CD14-positive monocyte (primary cell): ENCODE results near the gene TJP3. TPM values are rescaled to one million over a fixed set of nuclear protein-coding genes. Genes with fewer than 3 reads are reported as not detected.

Experiments used
- DNase-seq, 3 donors: peaks; one replicate each; pipeline ENCODE4 v3.0.0-alpha.2; 2011 to 2022
- H2AFZ ChIP-seq: 2 replicates; pipeline ENCODE4 v1.6.0; 2012; ENCODE audit warnings: mild to moderate bottlenecking, low read depth, low read length, inconsistent platforms; ENCODE audit not compliant: insufficient read depth, poor library complexity, severe bottlenecking
- H3K27ac ChIP-seq, 2 donors: 1 replicate in 1 of 2; 2 replicates in 1 of 2; pipeline ENCODE4 v1.5.1; 2012 to 2013; ENCODE audit warnings: low read length in 2 of 2, control low read depth in 1 of 2, inconsistent platforms in 1 of 2, low read depth in 1 of 2, mild to moderate bottlenecking in 1 of 2
- H3K27me3 ChIP-seq, 2 donors: one replicate each; pipeline versions ENCODE4 v1.6.0 to v1.6.1; 2011 to 2013; ENCODE audit warnings: low read length in 2 of 2; ENCODE audit not compliant: control insufficient read depth in 2 of 2, insufficient read depth in 2 of 2
- H3K36me3 ChIP-seq, 2 donors: replicated peaks in 1 of 2; 1 replicate in 1 of 2; 2 replicates in 1 of 2; pipeline versions ENCODE4 v1.5.1 to v1.6.1; 2012 to 2013; ENCODE audit warnings: low read length in 2 of 2, control low read depth in 1 of 2, inconsistent platforms in 1 of 2, mild to moderate bottlenecking in 1 of 2; ENCODE audit not compliant: insufficient read depth in 2 of 2, control insufficient read depth in 1 of 2
- H3K4me1 ChIP-seq, 2 donors: 1 replicate in 1 of 2; 2 replicates in 1 of 2; pipeline versions ENCODE4 v1.5.1 to v1.6.1; 2012 to 2013; ENCODE audit warnings: low read length in 2 of 2, control low read depth in 1 of 2, inconsistent platforms in 1 of 2, mild to moderate bottlenecking in 1 of 2, moderate library complexity in 1 of 2; ENCODE audit not compliant: insufficient read depth in 2 of 2, control insufficient read depth in 1 of 2
- H3K4me2 ChIP-seq: replicated peaks from 2 replicates; pipeline ENCODE3; 2012; ENCODE audit warnings: low read length, moderate library complexity, mild to moderate bottlenecking; ENCODE audit not compliant: poor library complexity, severe bottlenecking; ENCODE audit errors: extremely low read depth
- H3K4me3 ChIP-seq, 3 experiments: fragments of 200-600 bp in 1 of 3; sonication (generic) in 1 of 3; replicated peaks in 1 of 3; 1 replicate in 2 of 3; 2 replicates in 1 of 3; pipeline ENCODE4 v1.5.1; 2011 to 2013; ENCODE audit warnings: low read length in 3 of 3, mild to moderate bottlenecking in 3 of 3, control low read depth in 2 of 3, low read depth in 2 of 3, inconsistent platforms in 1 of 3, moderate library complexity in 1 of 3
- H3K79me2 ChIP-seq: 2 replicates; pipeline ENCODE4 v1.6.0; 2012; ENCODE audit warnings: mild to moderate bottlenecking, control low read depth, inconsistent platforms, low read length, moderate library complexity; ENCODE audit not compliant: insufficient read depth
- H3K9ac ChIP-seq: 2 replicates; pipeline ENCODE4 v1.6.0; 2017; ENCODE audit warnings: low read length, mild to moderate bottlenecking; ENCODE audit not compliant: insufficient read depth, poor library complexity, severe bottlenecking
- H3K9me3 ChIP-seq, 2 donors: replicated peaks in 1 of 2; 1 replicate in 1 of 2; 2 replicates in 1 of 2; pipeline versions ENCODE4 v1.5.1 to v1.6.1; 2012 to 2013; ENCODE audit warnings: low read length in 2 of 2, control low read depth in 1 of 2; ENCODE audit not compliant: control insufficient read depth in 1 of 2, insufficient read depth in 1 of 2
- H4K20me1 ChIP-seq: 2 replicates; pipeline ENCODE4 v1.6.0; 2012; ENCODE audit warnings: mild to moderate bottlenecking, low read length, control low read depth, moderate library complexity; ENCODE audit not compliant: insufficient read depth
- H3K27ac Mint-ChIP-seq, 7 donors: one replicate each; pipeline ENCODE4 v1.8.0; 2020; ENCODE audit warnings: mild to moderate bottlenecking in 7 of 7, mixed read lengths in 7 of 7, moderate library complexity in 6 of 7, inconsistent platforms in 2 of 7
- H3K27me3 Mint-ChIP-seq, 3 donors: one replicate each; pipeline ENCODE4 v1.8.0; 2021 to 2022; ENCODE audit warnings: low read depth in 3 of 3, mild to moderate bottlenecking in 3 of 3, mixed read lengths in 3 of 3, moderate library complexity in 3 of 3, inconsistent platforms in 1 of 3
- H3K36me3 Mint-ChIP-seq, 2 donors: one replicate each; pipeline ENCODE4 v1.8.0; 2020; ENCODE audit warnings: mixed read lengths in 2 of 2, inconsistent platforms in 1 of 2, mild to moderate bottlenecking in 1 of 2
- H3K4me1 Mint-ChIP-seq: one replicate; pipeline ENCODE4 v1.8.0; 2020; ENCODE audit warnings: mild to moderate bottlenecking, mixed read lengths
- H3K4me3 Mint-ChIP-seq, 2 donors: one replicate each; pipeline ENCODE4 v1.8.0; 2020; ENCODE audit warnings: mild to moderate bottlenecking in 2 of 2, mixed read lengths in 2 of 2, moderate library complexity in 1 of 2
- H3K9me3 Mint-ChIP-seq, 7 donors: one replicate each; pipeline ENCODE4 v1.8.0; 2020 to 2022; ENCODE audit warnings: mixed read lengths in 7 of 7, mild to moderate bottlenecking in 6 of 7, moderate library complexity in 6 of 7, inconsistent platforms in 2 of 7
- CTCF ChIP-seq: fragments of 200-600 bp; IDR thresholded peaks from one replicate; pipeline ENCODE4 v1.8.0; 2022; ENCODE audit warnings: antibody characterized with exemption, mild to moderate bottlenecking
- WGBS: methylation state at CpG from one replicate; pipeline ENCODE4 v1.1.5; 2013; ENCODE audit warnings: missing lambda C conversion rate; ENCODE audit not compliant: insufficient coverage; 5-methylcytosine and 5-hydroxymethylcytosine counted together
- intact Hi-C, 2 donors: fragments of 100-400 bp; cut with micrococcal nuclease; formaldehyde crosslinking; loops; one replicate each; pipeline versions ENCODE4 v1.15.0 to v1.15.1; 2023
- polyA plus RNA-seq, 3 donors: library from polyadenylated mRNA; depleted of rRNA in 1 of 3; unstranded in 2 of 3; stranded (reverse) in 1 of 3; fragments of 300-500 nt in 2 of 3; fragments of >200 nt in 1 of 3; fragmentation: Illumina TruSeq in 2 of 3; gene quantifications; 1 replicate in 2 of 3; 2 replicates in 1 of 3; pipeline ENCODE4 v1.2.3, GENCODE V29; 2012 to 2021

The TJP3 gene
- polyA plus RNA-seq, 3 donors = 0.01 TPM; not detected in 2

GRCh38 chr19:3734310-3734600 is 26.1 kb downstream of the TJP3 start:
- no peaks in the 10 kb centered on the region for H3K4me1 Mint-ChIP-seq
- H3K9ac ChIP-seq = no peak overlapping the region
- H3K36me3 Mint-ChIP-seq = no peaks in the 10 kb centered on the region
- no peaks in the 10 kb centered on the region for H3K4me1 ChIP-seq
- no peak for TF ChIP-seq CTCF
- no CpG with 5 or more reads among the region's 14 CpGs for WGBS
- intact Hi-C loops = no loop called here
- H2AFZ ChIP-seq = no peak overlapping the region
- H3K4me2 ChIP-seq = no peak overlapping the region
- H3K9me3 Mint-ChIP-seq = peaks cover 0 to 2% (median 0%) of the 10 kb centered on the region in 7 donors
- no peaks in the 10 kb centered on the region for H3K79me2 ChIP-seq
- H3K27ac ChIP-seq = no peak overlapping the region
- no peaks in the 10 kb centered on the region for H3K36me3 ChIP-seq
- H4K20me1 ChIP-seq = no peaks in the 10 kb centered on the region
- no peak for DNase-seq
- H3K4me3 Mint-ChIP-seq = no peak overlapping the region
- H3K4me3 ChIP-seq = no peak overlapping the region
- no peaks in the 10 kb centered on the region for H3K27me3 ChIP-seq
- H3K27ac Mint-ChIP-seq = no peak overlapping the region
- H3K9me3 ChIP-seq = no peaks in the 10 kb centered on the region
- H3K27me3 Mint-ChIP-seq = peaks cover 3 to 8% (median 7%) of the 10 kb centered on the region in 3 donors

- no peak overlapping the region for H3K9ac ChIP-seq
- H3K27ac Mint-ChIP-seq = no peak overlapping the region
- DNase-seq = no peak
These were observed 28.0 kb downstream of the TJP3 start for GRCh38 chr19:3736106-3736724.

More at GRCh38 chr19:3736106-3736724, 28.0 kb downstream of the TJP3 start:
- Mint-ChIP-seq H3K4me3 (no peak overlapping the region), H3K36me3 (no peaks in the 10 kb centered on the region), H3K4me1 (no peaks in the 10 kb centered on the region), H3K9me3 (peaks cover 0 to 2% (median 0%) of the 10 kb centered on the region in 7 donors), H3K27me3 (peaks cover 0 to 8% (median 8%) of the 10 kb centered on the region in 3 donors)
- no peaks in the 10 kb centered on the region for H3K4me1 ChIP-seq
- no peak for TF ChIP-seq CTCF
- WGBS = 93% methylated on average over 17 of the region's 21 CpGs
- no peaks in the 10 kb centered on the region for H3K9me3 ChIP-seq
- H3K79me2 ChIP-seq = no peaks in the 10 kb centered on the region
- H3K27me3 ChIP-seq = no peaks in the 10 kb centered on the region
- intact Hi-C loops = no loop called here
- no peak overlapping the region for H3K4me2 ChIP-seq
- H3K36me3 ChIP-seq = no peaks in the 10 kb centered on the region
- no peak overlapping the region for H3K27ac ChIP-seq
- H4K20me1 ChIP-seq = no peaks in the 10 kb centered on the region
- H3K4me3 ChIP-seq = no peak overlapping the region
- H2AFZ ChIP-seq = no peak overlapping the region
